Measurements from ENCODE around the gene NKTR. TPM values are rescaled to one million over a fixed set of nuclear protein-coding genes. Genes with fewer than 3 reads are reported as not detected.

Gene NKTR
- total RNA-seq, 4 donors from 2014 or later, result 17.9 to 134 (median 56.3) TPM

DNA sequence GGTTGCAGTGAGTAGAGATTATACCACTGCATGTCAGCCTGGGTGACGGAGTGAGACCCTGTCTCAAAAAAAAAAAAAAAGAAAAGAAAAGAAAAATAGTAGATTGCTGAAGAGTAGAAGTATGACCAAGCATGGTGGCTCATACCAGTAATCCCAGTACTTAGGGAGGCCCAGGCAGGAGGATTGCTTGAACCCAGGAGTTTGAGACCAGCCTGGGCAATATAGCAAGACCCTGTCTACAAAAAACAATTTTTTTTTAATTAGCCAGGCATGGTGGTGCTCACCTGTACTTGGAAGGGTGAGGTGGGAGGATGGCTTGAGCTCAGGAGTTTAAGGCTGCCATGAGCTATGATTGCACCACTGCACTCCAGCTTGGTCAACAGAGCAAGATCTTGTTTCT is 2.5 kb downstream of the NKTR start:
- Histone ChIP-seq H3K9me3 (peaks cover 0 to 7% (median 0%) of the 10 kb centered on the region in 3 donors), H3K27ac (peak overlapping the region in 2 of 4 donors; percentile 97 to 98), H3K4me3 (no peak overlapping the region), H3K36me3 (peaks cover 0 to 4% of the 10 kb centered on the region in 2 donors), H3K27me3 (no peaks in the 10 kb centered on the region), H3K4me1 (peaks cover 9 to 55% (median 22%) of the 10 kb centered on the region in 3 donors)
- TF ChIP-seq POLR2A (IDR thresholded peaks at IDR 0.05), result no peak
- TF ChIP-seq EP300 (IDR thresholded peaks at IDR 0.05), result no peak
- TF ChIP-seq, protein P1, sequence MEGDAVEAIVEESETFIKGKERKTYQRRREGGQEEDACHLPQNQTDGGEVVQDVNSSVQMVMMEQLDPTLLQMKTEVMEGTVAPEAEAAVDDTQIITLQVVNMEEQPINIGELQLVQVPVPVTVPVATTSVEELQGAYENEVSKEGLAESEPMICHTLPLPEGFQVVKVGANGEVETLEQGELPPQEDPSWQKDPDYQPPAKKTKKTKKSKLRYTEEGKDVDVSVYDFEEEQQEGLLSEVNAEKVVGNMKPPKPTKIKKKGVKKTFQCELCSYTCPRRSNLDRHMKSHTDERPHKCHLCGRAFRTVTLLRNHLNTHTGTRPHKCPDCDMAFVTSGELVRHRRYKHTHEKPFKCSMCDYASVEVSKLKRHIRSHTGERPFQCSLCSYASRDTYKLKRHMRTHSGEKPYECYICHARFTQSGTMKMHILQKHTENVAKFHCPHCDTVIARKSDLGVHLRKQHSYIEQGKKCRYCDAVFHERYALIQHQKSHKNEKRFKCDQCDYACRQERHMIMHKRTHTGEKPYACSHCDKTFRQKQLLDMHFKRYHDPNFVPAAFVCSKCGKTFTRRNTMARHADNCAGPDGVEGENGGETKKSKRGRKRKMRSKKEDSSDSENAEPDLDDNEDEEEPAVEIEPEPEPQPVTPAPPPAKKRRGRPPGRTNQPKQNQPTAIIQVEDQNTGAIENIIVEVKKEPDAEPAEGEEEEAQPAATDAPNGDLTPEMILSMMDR (IDR thresholded peaks at IDR 0.05), result no peak
- TF ChIP-seq POLR2AphosphoS5 (IDR thresholded peaks at IDR 0.05), result no peak
- WGBS, 2 donors (ENCODE audit: low coverage in 1 of 2), result 88% methylated on average over 1 of the region's 1 CpG; no CpG with 5 or more reads in 1 of the 2 donors
- no peak for ATAC-seq

DNA sequence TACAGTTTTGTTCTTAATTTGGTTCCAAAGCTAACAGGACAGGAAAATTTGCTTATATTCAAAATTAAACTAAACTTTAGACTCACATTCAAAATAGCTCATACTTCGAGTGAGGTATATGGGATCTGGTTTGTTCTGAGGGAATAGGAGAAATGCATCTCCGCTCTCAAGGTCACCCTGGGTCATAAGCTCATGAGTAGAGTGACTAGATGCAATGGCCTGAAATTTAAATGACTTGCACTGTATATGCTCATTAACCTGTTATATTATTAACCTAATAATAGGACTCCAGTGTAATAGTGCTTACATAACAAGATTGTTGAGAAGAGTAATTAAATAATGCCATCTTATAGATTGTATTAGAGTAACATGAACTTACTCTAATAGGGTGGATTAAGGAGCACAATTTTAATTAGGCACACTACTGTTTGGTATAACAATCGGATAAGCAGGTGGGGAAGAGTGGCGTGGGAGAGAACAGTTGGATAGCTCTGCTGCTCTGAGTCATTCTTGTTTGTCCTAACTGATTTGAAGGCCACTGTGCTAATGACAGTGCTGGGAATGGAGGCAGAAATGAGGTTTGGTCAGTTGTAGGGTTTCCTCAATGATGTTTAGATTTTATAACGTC is 5.2 kb downstream of the NKTR start:
- TF ChIP-seq, protein P1 (IDR thresholded peaks at IDR 0.05), result no peak
- TF ChIP-seq POLR2AphosphoS5 (IDR thresholded peaks at IDR 0.05) (no peak), POLR2A (IDR thresholded peaks at IDR 0.05) (no peak), EP300 (IDR thresholded peaks at IDR 0.05) (no peak)
- Histone ChIP-seq H3K4me3 (no peak overlapping the region), H3K36me3 (peaks cover 0 to 10% of the 10 kb centered on the region in 2 donors), H3K9me3 (peaks cover 0 to 7% (median 0%) of the 10 kb centered on the region in 3 donors), H3K27me3 (no peaks in the 10 kb centered on the region), H3K4me1 (peaks cover 12 to 69% (median 24%) of the 10 kb centered on the region in 3 donors), H3K27ac (peak overlapping the region in 3 of 4 donors; percentile 17 to 34 (median 32))
- no peak for ATAC-seq
- WGBS, 2 donors (ENCODE audit: low coverage in 1 of 2), result 43 to 52% methylated on average over 5 of the region's 5 CpGs

GRCh38 chr3:42608581-42608980 is 8.1 kb downstream of the NKTR start:
- Histone ChIP-seq H3K4me3 (no peak overlapping the region), H3K4me1 (peaks cover 20 to 75% (median 20%) of the 10 kb centered on the region in 3 donors), H3K27ac (peak overlapping the region in 3 of 4 donors; percentile 2 to 60 (median 47)), H3K9me3 (peaks cover 0 to 7% (median 0%) of the 10 kb centered on the region in 3 donors), H3K27me3 (no peaks in the 10 kb centered on the region), H3K36me3 (peaks cover 0 to 9% of the 10 kb centered on the region in 2 donors)
- 18% methylated on average over 3 to 4 of the region's 5 CpGs for WGBS, 2 donors (ENCODE audit: low coverage in 1 of 2)
- TF ChIP-seq POLR2AphosphoS5 (IDR thresholded peaks at IDR 0.05), result peak; percentile 16
- no peak for TF ChIP-seq EP300 (IDR thresholded peaks at IDR 0.05)
- TF ChIP-seq, protein P1 (IDR thresholded peaks at IDR 0.05), result no peak
- ATAC-seq, result peak; percentile 48

DNA sequence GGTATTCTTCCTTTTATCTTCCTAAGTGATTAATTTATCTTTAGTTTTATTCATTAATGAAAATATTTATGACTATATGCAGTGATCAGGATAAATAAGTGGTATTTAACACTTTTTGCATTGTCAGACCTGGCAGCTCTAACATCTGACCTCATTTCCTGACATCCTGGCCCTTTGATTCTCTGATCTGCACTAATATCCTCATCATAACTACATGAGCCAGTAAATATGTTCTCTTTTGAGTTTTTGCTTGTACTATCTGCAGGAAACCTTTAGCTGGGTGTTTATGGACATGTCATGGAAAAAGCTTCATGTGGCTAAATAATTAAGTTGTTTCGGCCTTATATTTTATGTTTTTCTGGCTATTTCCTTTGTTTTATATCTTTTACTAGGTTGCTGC is 10.5 kb downstream of the NKTR start:
- Histone ChIP-seq H3K27me3 (no peaks in the 10 kb centered on the region), H3K9me3 (no peaks in the 10 kb centered on the region), H3K27ac (peak overlapping the region; percentile 10 to 65 (median 42)), H3K36me3 (peaks cover 0 to 5% of the 10 kb centered on the region in 2 donors), H3K4me3 (no peak overlapping the region), H3K4me1 (peaks cover 13 to 85% (median 20%) of the 10 kb centered on the region in 3 donors)
- TF ChIP-seq, protein P1 (IDR thresholded peaks at IDR 0.05), result no peak
- TF ChIP-seq POLR2A (IDR thresholded peaks at IDR 0.05), result no peak
- no peak for TF ChIP-seq POLR2AphosphoS5 (IDR thresholded peaks at IDR 0.05)
- TF ChIP-seq EP300 (IDR thresholded peaks at IDR 0.05), result no peak
- WGBS, 2 donors (ENCODE audit: low coverage in 1 of 2), result 71 to 84% methylated on average over 1 of the region's 1 CpG
- ATAC-seq, result no peak

- no peaks in the 10 kb centered on the region for H3K27me3 ChIP-seq
- ATAC-seq, result no peak
- peaks cover 9 to 87% (median 19%) of the 10 kb centered on the region in 3 donors for H3K4me1 ChIP-seq
- 65 to 85% methylated on average over 1 of the region's 1 CpG for WGBS, 2 donors (ENCODE audit: low coverage in 1 of 2)
- peak overlapping the region in 3 of 4 donors; percentile 1 to 65 (median 65) for H3K27ac ChIP-seq
- H3K4me3 ChIP-seq, result no peak overlapping the region
- TF ChIP-seq POLR2A (IDR thresholded peaks at IDR 0.05) (no peak), EP300 (IDR thresholded peaks at IDR 0.05) (no peak), POLR2AphosphoS5 (IDR thresholded peaks at IDR 0.05) (no peak)
- TF ChIP-seq, protein P1 (IDR thresholded peaks at IDR 0.05), result no peak
- no peaks in the 10 kb centered on the region for H3K9me3 ChIP-seq
- peaks cover 0 to 5% of the 10 kb centered on the region in 2 donors for H3K36me3 ChIP-seq
Measured at GRCh38 chr3:42612217-42612616, 11.7 kb downstream of the NKTR start.
